SH-SY5Y (cell line): ENCODE data around the gene MAGEC2.

Experiments
- GATA2 ChIP-seq: IDR thresholded peaks from 2 replicates; pipeline ENCODE4 v1.6.1; 2011; ENCODE audit warnings: mild to moderate bottlenecking, low read depth, low read length
- GATA3 ChIP-seq: IDR thresholded peaks from 2 replicates; pipeline ENCODE4 v1.6.1; 2011; ENCODE audit warnings: low read depth, mild to moderate bottlenecking, low read length, moderate library complexity

- no peak for TF ChIP-seq GATA3
- TF ChIP-seq GATA2: no peak
Observed at GRCh38 chrX:142249721-142250120, 44.6 kb upstream of the MAGEC2 start.
